C4-2B (cell line): ENCODE measurements around the gene SCN5A.
A peak's percentile ranks its signal among the peaks of the same experiment; 100 is the strongest.

Source experiments
- CTCF ChIP-seq: fragments of 450-650 bp; conservative IDR thresholded peaks from 2 replicates; pipeline ENCODE4 v1.5.1; 2017; ENCODE audit warnings: mild to moderate bottlenecking
- ZFX ChIP-seq: fragments of 450-650 bp; IDR thresholded peaks from 2 replicates; pipeline ENCODE4 v1.6.1; 2017

GRCh38 chr3:38521391-38521987 lies 128.0 kb downstream of the SCN5A start:
- TF ChIP-seq CTCF (peak; percentile 89), ZFX (no peak)
